Stimulated activated CD4-positive, alpha-beta T cell treated with anti-CD3 and anti-CD28 coated beads, Interleukin-15, amount 100 ng/mL, for 48 hours (primary cell): ENCODE data around the gene DUXB.

Experiments
- DNase-seq, 2 donors: peaks; one replicate each; pipeline ENCODE4 v3.0.0-alpha.2; 2020; ENCODE audit warnings: low read depth in 2 of 2

Gene DUXB

GRCh38 chr16:75660321-75660720 is 40.9 kb downstream of the DUXB start:
- no peak for DNase-seq

- no peak for DNase-seq
Observed at GRCh38 chr16:75658175-75658574, 43.1 kb downstream of the DUXB start.

GRCh38 chr16:75653922-75654321 is 47.3 kb downstream of the DUXB start:
- no peak for DNase-seq

- peak; percentile 65 to 81 for DNase-seq
Observed at GRCh38 chr16:75648265-75649076, 52.8 kb downstream of the DUXB start.

GRCh38 chr16:75647492-75648264 is 53.6 kb downstream of the DUXB start, which contains the start of the genes KARS1 and TERF2IP:
KARS1 (minus strand) TSS chr16:75647665; CDS start chr16:75647639, 26 bp downstream.
TERF2IP (plus strand) TSS chr16:75647773; CDS start chr16:75647883, 110 bp downstream.
- peak; percentile 87 to 91 for DNase-seq

- no peak for DNase-seq
Observed at GRCh38 chr16:75647112-75647491, 54.2 kb downstream of the DUXB start.

GRCh38 chr16:75644240-75645012 is 56.8 kb downstream of the DUXB start:
- no peak for DNase-seq
